ENCODE data around the gene SESN3.

- TF ChIP-seq EZH2 (IDR thresholded peaks at IDR 0.05; ENCODE audit: low read length, unreplicated experiment) (no peak), CTCF (conservative IDR thresholded peaks at IDR 0.05; ENCODE audit: low read depth, low read length) (no peak), EZH2phosphoT487 (IDR thresholded peaks at IDR 0.05; ENCODE audit: borderline replicate concordance, low read length) (no peak)
Measured at GRCh38 chr11:95276139-95276538, 45.1 kb upstream of the SESN3 start.

Data from PC-3 (cell line).